Muscle of arm (tissue), 12 donors: ENCODE measurements around the gene ZNF718. TPM values are rescaled to one million over a fixed set of nuclear protein-coding genes. Genes with fewer than 3 reads are reported as not detected.

ENCODE experiments used
- polyA plus RNA-seq, 12 donors: library from polyadenylated mRNA; unstranded; fragments of 120-200 nt; gene quantifications; one replicate each; pipeline ENCODE4 v1.2.1, GENCODE V29; 2013; ENCODE audit not compliant: insufficient read length in 12 of 12

The ZNF718 gene
- polyA plus RNA-seq, 12 donors = 3.5 to 15.2 (median 8.1) TPM; not detected in 1

Other genes starting within 250 kb of the ZNF718 start
- gene ZNF595, start 71.2 kb upstream of the ZNF718 start, polyA plus RNA-seq = 10 to 100 TPM in 9 of 12 donors, 1 to 10 TPM in 1, not detected in 2; 8.7 to 17.8 (median 12.2) TPM
- 1 to 10 TPM in 7 of 12 donors, under 1 TPM in 3, not detected in 2; 0.42 to 2.4 (median 1.1) TPM for gene ZNF732, start 181.0 kb downstream of the ZNF718 start, polyA plus RNA-seq
- 10 to 100 TPM in 11 of 12 donors, not detected in 1; 10.2 to 27.5 (median 19.2) TPM for gene ZNF141, start 213.3 kb downstream of the ZNF718 start, polyA plus RNA-seq